GM18867 (cell line): ENCODE results near the gene SLIT2.
A peak's percentile ranks its signal among the peaks of the same experiment; 100 is the strongest.

Experiments
- ATAC-seq: cut with Tn5 transposase; IDR thresholded peaks from one replicate; pipeline ENCODE4 v1.9.1; 2021; ENCODE audit warnings: mild to moderate bottlenecking, moderate library complexity; ENCODE audit not compliant: unreplicated experiment

The SLIT2 gene

GRCh38 chr4:20251796-20252655 lies at the start of gene SLIT2:
Gene SLIT2 (plus strand): TSS chr4:20251905. CDS start chr4:20253816, 1,911 bp downstream.
- peak; percentile 82 for ATAC-seq

GRCh38 chr4:20203508-20203907 lies 48.2 kb upstream of the SLIT2 start:
- no peak for ATAC-seq

- ATAC-seq: no peak
Observed at GRCh38 chr4:20217521-20217920, 34.2 kb upstream of the SLIT2 start.

GRCh38 chr4:20217951-20218350 lies 33.8 kb upstream of the SLIT2 start:
- ATAC-seq: no peak

GRCh38 chr4:20219521-20219920 lies 32.2 kb upstream of the SLIT2 start:
- no peak for ATAC-seq

GRCh38 chr4:20237894-20238537 lies 13.7 kb upstream of the SLIT2 start:
- ATAC-seq: no peak

- ATAC-seq: no peak
Observed at GRCh38 chr4:20248155-20248558, 3.5 kb upstream of the SLIT2 start.

- no peak for ATAC-seq
Observed at GRCh38 chr4:20249333-20249732, 2.4 kb upstream of the SLIT2 start.

GRCh38 chr4:20251031-20251795 lies 492 bp upstream of the SLIT2 start:
- no peak for ATAC-seq

GRCh38 chr4:20252656-20253282 lies 1.1 kb downstream of the SLIT2 start:
- no peak for ATAC-seq

- no peak for ATAC-seq
Observed at GRCh38 chr4:20253283-20253734, 1.6 kb downstream of the SLIT2 start.

GRCh38 chr4:20253735-20254409 lies 2.2 kb downstream of the SLIT2 start:
- ATAC-seq: no peak

GRCh38 chr4:20254511-20255250 lies 3.0 kb downstream of the SLIT2 start:
- no peak for ATAC-seq

- no peak for ATAC-seq
Observed at GRCh38 chr4:20255251-20255586, 3.5 kb downstream of the SLIT2 start.

GRCh38 chr4:20255823-20256222 lies 4.1 kb downstream of the SLIT2 start:
- ATAC-seq: no peak

GRCh38 chr4:20256381-20256881 lies 4.7 kb downstream of the SLIT2 start:
- ATAC-seq: no peak

GRCh38 chr4:20259707-20260106 lies 8.0 kb downstream of the SLIT2 start:
- no peak for ATAC-seq

- no peak for ATAC-seq
Observed at GRCh38 chr4:20260821-20261220, 9.1 kb downstream of the SLIT2 start.

- no peak for ATAC-seq
Observed at GRCh38 chr4:20262221-20262620, 10.5 kb downstream of the SLIT2 start.

GRCh38 chr4:20264688-20265087 lies 13.0 kb downstream of the SLIT2 start:
- no peak for ATAC-seq
